Fibroblast of the aortic adventitia (primary cell): ENCODE measurements around the gene C9. TPM values are rescaled to one million over a fixed set of nuclear protein-coding genes. Genes with fewer than 3 reads are reported as not detected.
"Not testable (repeated sequence)": the region's sequence is repeated elsewhere in the genome, so short reads cannot be mapped to it uniquely, and the experiment has no call there.

Experiments used
- DNase-seq: peaks from one replicate; pipeline ENCODE4 v3.0.0-alpha.2; 2010; ENCODE audit warnings: low read depth
- H3K4me3 ChIP-seq: 2 replicates; pipeline ENCODE4 v1.5.1; 2011; ENCODE audit warnings: low read depth, mild to moderate bottlenecking, control low read depth, low read length, moderate library complexity
- total RNA-seq: library from RNA; depleted of rRNA; stranded (reverse); fragments of >200 nt; gene quantifications from 2 replicates; pipeline ENCODE4 v1.2.3, GENCODE V29; 2012; ENCODE audit warnings: low replicate concordance
- TF ChIP-seq, protein P1 (sequence below): IDR thresholded peaks from 2 replicates; pipeline ENCODE4 v1.5.1; 2011; ENCODE audit warnings: mild to moderate bottlenecking, low read length, control low read depth, inconsistent platforms; ENCODE audit not compliant: insufficient read depth

C9 gene
- total RNA-seq, 1 donor, result not detected

DNA sequence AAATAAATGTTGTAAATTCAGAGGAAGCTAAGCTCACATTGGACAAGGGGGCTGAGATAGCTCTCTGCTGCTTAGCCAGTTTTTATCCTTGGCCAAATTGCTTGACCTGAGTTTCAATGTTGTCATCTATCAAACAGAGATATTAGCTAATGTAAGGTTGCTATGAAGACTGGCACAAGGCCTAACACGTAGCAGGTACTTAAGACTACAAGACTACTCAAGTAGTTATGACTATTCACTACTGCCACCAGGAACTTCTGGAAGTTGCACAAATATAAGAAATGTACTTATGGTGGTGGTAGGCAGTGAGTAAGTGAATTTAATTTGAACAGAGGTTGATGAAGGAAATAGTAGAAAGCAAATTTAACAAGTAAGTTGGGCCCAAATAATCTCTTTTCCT, 127.6 kb downstream of the C9 start:
- no peak for DNase-seq
- no peak overlapping the region for H3K4me3 ChIP-seq

DNA sequence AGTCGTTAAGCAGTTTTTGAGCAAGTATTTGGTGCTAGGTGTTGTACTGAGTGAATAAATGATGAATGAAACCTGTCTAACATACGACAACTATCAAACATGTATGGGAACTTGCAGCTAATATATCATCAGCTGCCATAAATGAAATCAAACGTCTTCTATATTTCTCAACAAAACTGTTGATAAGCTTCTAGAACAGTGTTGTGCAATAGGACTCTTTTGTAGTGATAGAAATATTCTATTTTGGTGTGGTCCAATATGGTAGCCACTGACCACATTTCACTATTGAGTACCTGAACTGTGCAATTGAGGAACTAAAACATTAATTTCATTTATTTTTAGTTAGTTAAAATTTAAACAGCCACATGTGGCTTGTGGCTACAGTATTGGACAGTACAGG, 128.6 kb downstream of the C9 start:
- H3K4me3 ChIP-seq, result no peak overlapping the region
- TF ChIP-seq, protein P1, sequence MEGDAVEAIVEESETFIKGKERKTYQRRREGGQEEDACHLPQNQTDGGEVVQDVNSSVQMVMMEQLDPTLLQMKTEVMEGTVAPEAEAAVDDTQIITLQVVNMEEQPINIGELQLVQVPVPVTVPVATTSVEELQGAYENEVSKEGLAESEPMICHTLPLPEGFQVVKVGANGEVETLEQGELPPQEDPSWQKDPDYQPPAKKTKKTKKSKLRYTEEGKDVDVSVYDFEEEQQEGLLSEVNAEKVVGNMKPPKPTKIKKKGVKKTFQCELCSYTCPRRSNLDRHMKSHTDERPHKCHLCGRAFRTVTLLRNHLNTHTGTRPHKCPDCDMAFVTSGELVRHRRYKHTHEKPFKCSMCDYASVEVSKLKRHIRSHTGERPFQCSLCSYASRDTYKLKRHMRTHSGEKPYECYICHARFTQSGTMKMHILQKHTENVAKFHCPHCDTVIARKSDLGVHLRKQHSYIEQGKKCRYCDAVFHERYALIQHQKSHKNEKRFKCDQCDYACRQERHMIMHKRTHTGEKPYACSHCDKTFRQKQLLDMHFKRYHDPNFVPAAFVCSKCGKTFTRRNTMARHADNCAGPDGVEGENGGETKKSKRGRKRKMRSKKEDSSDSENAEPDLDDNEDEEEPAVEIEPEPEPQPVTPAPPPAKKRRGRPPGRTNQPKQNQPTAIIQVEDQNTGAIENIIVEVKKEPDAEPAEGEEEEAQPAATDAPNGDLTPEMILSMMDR, result no peak
- no peak for DNase-seq

More for the DNA sequence above, 127.6 kb downstream of the C9 start:
- TF ChIP-seq, protein P1, result no peak

DNA sequence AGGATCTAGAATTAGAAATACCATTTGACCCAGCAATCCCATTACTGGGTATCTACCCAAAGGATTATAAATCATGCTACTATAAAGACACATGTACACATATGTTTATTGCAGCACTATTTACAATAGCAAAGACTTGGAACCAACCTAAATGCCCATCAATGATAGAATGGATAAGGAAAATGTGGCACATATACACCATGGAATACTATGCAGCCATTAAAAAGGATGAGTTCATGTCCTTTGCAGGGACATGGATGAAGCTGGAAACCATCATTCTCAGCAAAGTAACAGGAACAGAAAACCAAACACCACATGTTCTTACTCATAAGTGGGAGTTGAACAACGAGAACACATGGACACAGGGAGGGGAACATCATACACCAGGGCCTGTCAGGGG, 129.8 kb downstream of the C9 start:
- H3K4me3 ChIP-seq, DNase-seq: not testable (repeated sequence)

Other genes starting within 250 kb of the C9 start
- 0.08 and 0.54 TPM in 2 replicates for gene FYB1, start 144.9 kb downstream of the C9 start, total RNA-seq
- 217 and 1,070 TPM in 2 replicates for gene DAB2, start 60.5 kb upstream of the C9 start, total RNA-seq